SU-DHL-6 (cell line): ENCODE results near the gene CSTB.

Experiments
- H2AFZ ChIP-seq: fragments of 200-600 bp; sonication (generic); 2 replicates; pipeline ENCODE4 v1.6.1; 2014; ENCODE audit warnings: low read depth, mild to moderate bottlenecking, moderate library complexity, mixed read lengths, antibody characterized with exemption, low read length; ENCODE audit not compliant: severe bottlenecking
- H3F3A ChIP-seq: fragments of 200-600 bp; shearing (Covaris generic); 2 replicates; pipeline ENCODE4 v1.6.0; 2016; ENCODE audit warnings: antibody characterized with exemption, mild to moderate bottlenecking; ENCODE audit not compliant: insufficient read depth
- H3K27ac ChIP-seq: fragments of 200-600 bp; sonication (generic); 2 replicates; pipeline ENCODE4 v1.5.1; 2016; ENCODE audit warnings: low read depth, mild to moderate bottlenecking, low read length, moderate library complexity, mixed read lengths
- H3K27me3 ChIP-seq: fragments of 200-600 bp; sonication (generic), shearing (Covaris generic); 2 replicates; pipeline ENCODE4 v1.6.0; 2014; ENCODE audit warnings: mild to moderate bottlenecking, low read length
- H3K36me3 ChIP-seq: fragments of 200-600 bp; sonication (generic); 2 replicates; pipeline ENCODE4 v1.6.1; 2014; ENCODE audit warnings: mild to moderate bottlenecking, low read length, mixed read lengths
- H3K4me2 ChIP-seq: fragments of 300-600, 200-600 bp; shearing (Covaris generic), sonication (generic); 2 replicates; pipeline ENCODE4 v1.6.0; 2014; ENCODE audit warnings: low read length, low read depth, mild to moderate bottlenecking; ENCODE audit not compliant: poor library complexity, severe bottlenecking
- H3K4me3 ChIP-seq: fragments of 200-600 bp; sonication (generic); 2 replicates; pipeline ENCODE4 v1.5.1; 2014; ENCODE audit warnings: antibody characterized with exemption, low read length, mild to moderate bottlenecking, mixed read lengths; ENCODE audit not compliant: insufficient read depth, poor library complexity, severe bottlenecking
- H3K79me2 ChIP-seq: fragments of 200-600 bp; sonication (generic); 2 replicates; pipeline ENCODE4 v1.6.1; 2014; ENCODE audit warnings: mild to moderate bottlenecking, low read length, moderate library complexity; ENCODE audit not compliant: insufficient read depth
- H3K9ac ChIP-seq: fragments of 200-600 bp; sonication (generic); 2 replicates; pipeline ENCODE4 v1.7.0; 2014; ENCODE audit warnings: mild to moderate bottlenecking, low read length
- H3K9me2 ChIP-seq: fragments of 200-600 bp; sonication (generic); replicated peaks from 2 replicates; pipeline ENCODE4 v1.6.1; 2014; ENCODE audit warnings: low read length; ENCODE audit not compliant: insufficient read depth
- H3K9me3 ChIP-seq: fragments of 200-600 bp; sonication (generic); 2 replicates; pipeline ENCODE4 v1.6.1; 2014; ENCODE audit warnings: low read length, mixed read lengths; ENCODE audit not compliant: insufficient read depth
- H4K20me1 ChIP-seq: fragments of 200-600 bp; sonication (generic); 2 replicates; pipeline ENCODE4 v1.6.1; 2014; ENCODE audit warnings: low read depth, mild to moderate bottlenecking, antibody characterized with exemption, low read length, moderate library complexity, mixed read lengths
- EZH2phosphoT487 ChIP-seq: fragments of 200-600 bp; sonication (generic), shearing (Covaris generic); conservative IDR thresholded peaks from 2 replicates; pipeline ENCODE4 v1.6.1; 2018; ENCODE audit warnings: mild to moderate bottlenecking, antibody characterized with exemption, low read length, moderate library complexity, mixed read lengths
- TF ChIP-seq, protein P1 (sequence below): fragments of 200-600 bp; sonication (generic); IDR thresholded peaks from one replicate; pipeline ENCODE4 v1.5.1; 2017; ENCODE audit warnings: antibody characterized with exemption, mild to moderate bottlenecking, low read length, moderate library complexity; ENCODE audit not compliant: insufficient read depth, poor library complexity, severe bottlenecking

Gene CSTB

DNA sequence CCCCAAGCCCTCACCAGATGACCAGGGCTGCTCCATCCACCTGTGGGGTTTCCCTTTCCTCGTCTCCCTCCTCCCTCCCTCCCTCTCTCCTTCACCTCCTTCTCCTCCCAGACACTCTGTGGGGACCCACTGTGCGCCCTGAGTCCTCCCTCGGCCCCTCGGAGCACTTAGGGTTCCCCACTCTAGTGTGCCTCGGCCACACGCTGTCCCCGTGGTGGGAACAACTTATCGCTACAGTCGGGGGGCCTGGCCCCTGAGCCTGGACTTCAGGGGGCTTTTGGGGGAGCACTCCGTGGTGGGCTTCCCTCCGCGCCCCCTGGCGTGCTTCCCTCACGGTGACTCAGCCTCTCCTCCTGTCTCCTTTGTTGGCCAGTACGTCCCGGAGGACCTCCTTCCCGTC, 27.5 kb downstream of the CSTB start:
- Histone ChIP-seq H2AFZ (no peak overlapping the region), H3K9me2 (no peaks in the 10 kb centered on the region), H3K4me3 (no peak overlapping the region), H3K9ac (no peak overlapping the region), H3K9me3 (no peaks in the 10 kb centered on the region), H3K27me3 (no peaks in the 10 kb centered on the region), H3F3A (no peaks in the 10 kb centered on the region), H3K36me3 (no peaks in the 10 kb centered on the region), H4K20me1 (no peaks in the 10 kb centered on the region), H3K4me2 (no peak overlapping the region), H3K79me2 (no peaks in the 10 kb centered on the region), H3K27ac (no peak overlapping the region)
- TF ChIP-seq EZH2phosphoT487, result no peak
- TF ChIP-seq, protein P1, sequence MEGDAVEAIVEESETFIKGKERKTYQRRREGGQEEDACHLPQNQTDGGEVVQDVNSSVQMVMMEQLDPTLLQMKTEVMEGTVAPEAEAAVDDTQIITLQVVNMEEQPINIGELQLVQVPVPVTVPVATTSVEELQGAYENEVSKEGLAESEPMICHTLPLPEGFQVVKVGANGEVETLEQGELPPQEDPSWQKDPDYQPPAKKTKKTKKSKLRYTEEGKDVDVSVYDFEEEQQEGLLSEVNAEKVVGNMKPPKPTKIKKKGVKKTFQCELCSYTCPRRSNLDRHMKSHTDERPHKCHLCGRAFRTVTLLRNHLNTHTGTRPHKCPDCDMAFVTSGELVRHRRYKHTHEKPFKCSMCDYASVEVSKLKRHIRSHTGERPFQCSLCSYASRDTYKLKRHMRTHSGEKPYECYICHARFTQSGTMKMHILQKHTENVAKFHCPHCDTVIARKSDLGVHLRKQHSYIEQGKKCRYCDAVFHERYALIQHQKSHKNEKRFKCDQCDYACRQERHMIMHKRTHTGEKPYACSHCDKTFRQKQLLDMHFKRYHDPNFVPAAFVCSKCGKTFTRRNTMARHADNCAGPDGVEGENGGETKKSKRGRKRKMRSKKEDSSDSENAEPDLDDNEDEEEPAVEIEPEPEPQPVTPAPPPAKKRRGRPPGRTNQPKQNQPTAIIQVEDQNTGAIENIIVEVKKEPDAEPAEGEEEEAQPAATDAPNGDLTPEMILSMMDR, result no peak

DNA sequence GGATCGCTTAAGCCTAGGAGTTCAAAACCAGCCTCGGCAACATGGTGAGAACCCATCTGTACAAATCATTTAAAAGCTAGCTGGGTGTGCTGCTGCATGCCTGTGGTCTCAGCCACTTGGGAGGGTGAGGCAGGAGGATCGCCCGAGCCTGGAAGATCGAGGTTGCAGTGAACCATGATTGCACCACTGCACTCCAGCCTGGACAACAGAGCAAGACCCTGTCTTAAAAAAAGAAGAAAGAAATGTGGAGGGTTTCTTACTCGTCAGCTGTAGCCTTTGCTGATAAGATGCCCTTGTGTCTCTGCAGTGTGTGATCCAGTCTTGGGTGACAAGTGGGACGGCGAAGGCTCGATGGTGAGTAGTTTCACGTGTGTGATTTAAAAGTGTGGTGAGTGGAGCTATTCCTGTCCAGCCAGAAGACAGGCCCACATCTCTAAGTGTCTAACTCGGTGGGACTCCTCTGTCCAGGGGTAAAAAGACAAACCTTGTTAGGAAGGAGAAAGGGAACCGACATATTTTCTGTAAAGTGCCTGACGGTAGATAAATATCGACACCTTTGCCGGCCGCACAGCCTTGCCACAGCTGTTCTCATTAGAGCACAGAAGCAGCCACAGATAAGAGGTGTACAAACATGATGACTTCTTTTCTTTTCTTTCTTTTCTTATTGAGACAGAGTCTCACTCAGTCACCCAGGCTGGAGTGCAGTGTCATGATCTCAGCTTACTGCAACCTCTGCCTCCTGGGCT, 30.2 kb downstream of the CSTB start:
- TF ChIP-seq, protein P1, result no peak
- TF ChIP-seq EZH2phosphoT487, result no peak
- Histone ChIP-seq H3K27ac (no peak overlapping the region), H3K9ac (no peak overlapping the region), H3K79me2 (no peaks in the 10 kb centered on the region), H4K20me1 (no peaks in the 10 kb centered on the region), H3K9me2 (no peaks in the 10 kb centered on the region), H3K4me2 (no peak overlapping the region), H2AFZ (no peak overlapping the region), H3K4me3 (no peak overlapping the region), H3K9me3 (no peaks in the 10 kb centered on the region), H3K27me3 (no peaks in the 10 kb centered on the region), H3F3A (no peaks in the 10 kb centered on the region), H3K36me3 (no peaks in the 10 kb centered on the region)

DNA sequence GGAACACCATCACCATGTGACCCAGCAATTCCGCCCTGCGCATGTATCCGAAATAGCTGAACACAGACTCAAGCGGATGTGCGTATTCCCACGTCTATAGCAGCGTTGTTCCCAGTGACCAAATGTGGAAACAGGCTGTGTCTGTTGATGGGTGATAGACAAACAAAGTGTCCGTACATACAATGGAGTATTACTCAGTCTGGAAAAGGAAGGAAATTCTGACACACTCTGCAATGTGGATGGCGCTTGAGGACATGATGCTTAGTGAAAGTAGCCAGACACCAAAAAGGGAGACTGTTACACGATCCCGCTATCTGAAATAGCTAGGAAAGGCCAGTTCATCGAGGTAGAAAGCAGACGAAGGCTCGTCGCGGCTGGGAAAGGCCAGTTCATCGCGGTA, 31.4 kb downstream of the CSTB start:
- Histone ChIP-seq H3K9ac (no peak overlapping the region), H3K4me3 (no peak overlapping the region), H3K9me2 (no peaks in the 10 kb centered on the region), H3K4me2 (no peak overlapping the region), H3K27me3 (no peaks in the 10 kb centered on the region), H2AFZ (no peak overlapping the region), H3K27ac (no peak overlapping the region), H3K79me2 (no peaks in the 10 kb centered on the region), H4K20me1 (no peaks in the 10 kb centered on the region), H3K9me3 (no peaks in the 10 kb centered on the region), H3K36me3 (no peaks in the 10 kb centered on the region), H3F3A (no peaks in the 10 kb centered on the region)
- no peak for TF ChIP-seq EZH2phosphoT487
- TF ChIP-seq, protein P1, result no peak
